ENCODE results near the gene VCX3A.

The VCX3A gene

GRCh38 chrX:6545712-6546111, 10.8 kb upstream of the VCX3A start:
- Histone ChIP-seq H3K23ac (ENCODE audit: low read length) (no peak overlapping the region), H3K18ac (ENCODE audit: low read length) (no peak overlapping the region), H4K8ac (ENCODE audit: low read depth, low read length) (no peak overlapping the region), H3K27me3 (ENCODE audit: insufficient read depth, low read length, poor library complexity) (no peaks in the 10 kb centered on the region), H3K4ac (ENCODE audit: low read depth, low read length) (no peak overlapping the region), H3K79me1 (ENCODE audit: low read length) (no peaks in the 10 kb centered on the region), H3K79me2 (ENCODE audit: control insufficient read depth, insufficient read depth, low read length) (no peaks in the 10 kb centered on the region), H2AK5ac (ENCODE audit: low read length) (no peak overlapping the region), H2BK15ac (replicated peaks; ENCODE audit: low read depth) (no peak overlapping the region), H3K27ac (ENCODE audit: low read depth, low read length) (no peak overlapping the region), H3K36me3 (ENCODE audit: control insufficient read depth, insufficient read depth, low read length) (no peaks in the 10 kb centered on the region), H2BK5ac (ENCODE audit: low read length) (no peak overlapping the region), H3K56ac (ENCODE audit: low read length) (no peak overlapping the region), H4K5ac (ENCODE audit: low read length) (no peak overlapping the region), H3K4me1 (ENCODE audit: control insufficient read depth, low read depth, low read length) (no peaks in the 10 kb centered on the region), H3K9ac (ENCODE audit: low read length) (no peak overlapping the region), H3K4me3 (ENCODE audit: low read length) (no peak overlapping the region), H2BK120ac (ENCODE audit: low read depth, low read length) (no peak overlapping the region), H3K4me2 (ENCODE audit: low read length) (no peak overlapping the region)
- no CpG with 5 or more reads among the region's 5 CpGs for WGBS (ENCODE audit: extremely low coverage, insufficient coverage, low lambda C conversion rate)
- no peak for DNase-seq

- Histone ChIP-seq H3K18ac (ENCODE audit: low read length) (no peak overlapping the region), H3K9ac (ENCODE audit: low read length) (no peak overlapping the region), H3K23ac (ENCODE audit: low read length) (no peak overlapping the region), H3K56ac (ENCODE audit: low read length) (no peak overlapping the region), H4K5ac (ENCODE audit: low read length) (no peak overlapping the region), H2AK5ac (ENCODE audit: low read length) (no peak overlapping the region), H3K27me3 (ENCODE audit: insufficient read depth, low read length, poor library complexity) (no peaks in the 10 kb centered on the region), H3K4ac (ENCODE audit: low read depth, low read length) (no peak overlapping the region), H3K4me2 (ENCODE audit: low read length) (no peak overlapping the region), H2BK15ac (replicated peaks; ENCODE audit: low read depth) (no peak overlapping the region), H3K79me2 (ENCODE audit: control insufficient read depth, insufficient read depth, low read length) (no peaks in the 10 kb centered on the region), H3K4me1 (ENCODE audit: control insufficient read depth, low read depth, low read length) (no peaks in the 10 kb centered on the region), H3K27ac (ENCODE audit: low read depth, low read length) (no peak overlapping the region), H4K8ac (ENCODE audit: low read depth, low read length) (no peak overlapping the region), H2BK5ac (ENCODE audit: low read length) (no peak overlapping the region), H2BK120ac (ENCODE audit: low read depth, low read length) (no peak overlapping the region), H3K79me1 (ENCODE audit: low read length) (no peaks in the 10 kb centered on the region), H3K4me3 (ENCODE audit: low read length) (no peak overlapping the region), H3K36me3 (ENCODE audit: control insufficient read depth, insufficient read depth, low read length) (no peaks in the 10 kb centered on the region)
- WGBS (ENCODE audit: extremely low coverage, insufficient coverage, low lambda C conversion rate): no CpG with 5 or more reads among the region's 3 CpGs
- no peak for DNase-seq
Observed at GRCh38 chrX:6526564-6527136, 8.3 kb downstream of the VCX3A start.

- no peak overlapping the region for H3K27ac ChIP-seq (ENCODE audit: low read depth, low read length)
- H2BK5ac ChIP-seq (ENCODE audit: low read length): no peak overlapping the region
- no peak overlapping the region for H2BK120ac ChIP-seq (ENCODE audit: low read depth, low read length)
- H3K18ac ChIP-seq (ENCODE audit: low read length): no peak overlapping the region
- no peak overlapping the region for H3K4ac ChIP-seq (ENCODE audit: low read depth, low read length)
- H3K79me2 ChIP-seq (ENCODE audit: control insufficient read depth, insufficient read depth, low read length): no peaks in the 10 kb centered on the region
- no peak overlapping the region for H3K56ac ChIP-seq (ENCODE audit: low read length)
- H3K79me1 ChIP-seq (ENCODE audit: low read length): no peaks in the 10 kb centered on the region
- H2BK15ac ChIP-seq (replicated peaks; ENCODE audit: low read depth): no peak overlapping the region
- no peak overlapping the region for H3K4me2 ChIP-seq (ENCODE audit: low read length)
- no peaks in the 10 kb centered on the region for H3K36me3 ChIP-seq (ENCODE audit: control insufficient read depth, insufficient read depth, low read length)
- no CpG with 5 or more reads among the region's 6 CpGs for WGBS (ENCODE audit: extremely low coverage, insufficient coverage, low lambda C conversion rate)
- DNase-seq: no peak
- no peaks in the 10 kb centered on the region for H3K4me1 ChIP-seq (ENCODE audit: control insufficient read depth, low read depth, low read length)
- H3K4me3 ChIP-seq (ENCODE audit: low read length): no peak overlapping the region
- H2AK5ac ChIP-seq (ENCODE audit: low read length): no peak overlapping the region
- no peak overlapping the region for H3K9ac ChIP-seq (ENCODE audit: low read length)
- no peaks in the 10 kb centered on the region for H3K27me3 ChIP-seq (ENCODE audit: insufficient read depth, low read length, poor library complexity)
- no peak overlapping the region for H4K8ac ChIP-seq (ENCODE audit: low read depth, low read length)
- no peak overlapping the region for H4K5ac ChIP-seq (ENCODE audit: low read length)
- H3K23ac ChIP-seq (ENCODE audit: low read length): no peak overlapping the region
Observed at GRCh38 chrX:6517376-6517775, 17.5 kb downstream of the VCX3A start.

- no peak overlapping the region for H3K4me3 ChIP-seq (ENCODE audit: low read length)
- no peak overlapping the region for H3K4me2 ChIP-seq (ENCODE audit: low read length)
- H2BK120ac ChIP-seq (ENCODE audit: low read depth, low read length): no peak overlapping the region
- H4K5ac ChIP-seq (ENCODE audit: low read length): no peak overlapping the region
- H3K27ac ChIP-seq (ENCODE audit: low read depth, low read length): no peak overlapping the region
- no peaks in the 10 kb centered on the region for H3K36me3 ChIP-seq (ENCODE audit: control insufficient read depth, insufficient read depth, low read length)
- no peak overlapping the region for H2AK5ac ChIP-seq (ENCODE audit: low read length)
- no peak overlapping the region for H2BK5ac ChIP-seq (ENCODE audit: low read length)
- no peak overlapping the region for H2BK15ac ChIP-seq (replicated peaks; ENCODE audit: low read depth)
- no peaks in the 10 kb centered on the region for H3K27me3 ChIP-seq (ENCODE audit: insufficient read depth, low read length, poor library complexity)
- no peak overlapping the region for H3K56ac ChIP-seq (ENCODE audit: low read length)
- no peak for DNase-seq
- no peak overlapping the region for H3K23ac ChIP-seq (ENCODE audit: low read length)
- H3K4me1 ChIP-seq (ENCODE audit: control insufficient read depth, low read depth, low read length): no peaks in the 10 kb centered on the region
- no peaks in the 10 kb centered on the region for H3K79me2 ChIP-seq (ENCODE audit: control insufficient read depth, insufficient read depth, low read length)
- H3K18ac ChIP-seq (ENCODE audit: low read length): no peak overlapping the region
- no peak overlapping the region for H3K4ac ChIP-seq (ENCODE audit: low read depth, low read length)
- no CpG with 5 or more reads among the region's 4 CpGs for WGBS (ENCODE audit: extremely low coverage, insufficient coverage, low lambda C conversion rate)
- H3K79me1 ChIP-seq (ENCODE audit: low read length): no peaks in the 10 kb centered on the region
- H4K8ac ChIP-seq (ENCODE audit: low read depth, low read length): no peak overlapping the region
- no peak overlapping the region for H3K9ac ChIP-seq (ENCODE audit: low read length)
Observed at GRCh38 chrX:6506444-6506843, 28.5 kb downstream of the VCX3A start.

- no peak overlapping the region for H2BK15ac ChIP-seq (replicated peaks; ENCODE audit: low read depth)
- no CpG with 5 or more reads among the region's 2 CpGs for WGBS (ENCODE audit: extremely low coverage, insufficient coverage, low lambda C conversion rate)
Observed at GRCh38 chrX:6505960-6506359, 29.0 kb downstream of the VCX3A start.

GRCh38 chrX:6500719-6501118, 34.2 kb downstream of the VCX3A start:
- H3K4me2 ChIP-seq (ENCODE audit: low read length): no peak overlapping the region
- no peak overlapping the region for H3K18ac ChIP-seq (ENCODE audit: low read length)
- no peak overlapping the region for H3K9ac ChIP-seq (ENCODE audit: low read length)
- H3K4ac ChIP-seq (ENCODE audit: low read depth, low read length): no peak overlapping the region
- H4K5ac ChIP-seq (ENCODE audit: low read length): no peak overlapping the region
- H3K79me2 ChIP-seq (ENCODE audit: control insufficient read depth, insufficient read depth, low read length): no peaks in the 10 kb centered on the region
- H3K27me3 ChIP-seq (ENCODE audit: insufficient read depth, low read length, poor library complexity): no peaks in the 10 kb centered on the region
- H3K27ac ChIP-seq (ENCODE audit: low read depth, low read length): no peak overlapping the region
- no CpG with 5 or more reads among the region's 1 CpG for WGBS (ENCODE audit: extremely low coverage, insufficient coverage, low lambda C conversion rate)
- no peak overlapping the region for H2BK15ac ChIP-seq (replicated peaks; ENCODE audit: low read depth)
- H3K36me3 ChIP-seq (ENCODE audit: control insufficient read depth, insufficient read depth, low read length): no peaks in the 10 kb centered on the region
- H3K23ac ChIP-seq (ENCODE audit: low read length): no peak overlapping the region
- no peak overlapping the region for H2AK5ac ChIP-seq (ENCODE audit: low read length)
- H4K8ac ChIP-seq (ENCODE audit: low read depth, low read length): no peak overlapping the region
- no peak overlapping the region for H3K4me3 ChIP-seq (ENCODE audit: low read length)
- no peak overlapping the region for H3K56ac ChIP-seq (ENCODE audit: low read length)
- no peak overlapping the region for H2BK120ac ChIP-seq (ENCODE audit: low read depth, low read length)
- no peaks in the 10 kb centered on the region for H3K79me1 ChIP-seq (ENCODE audit: low read length)
- no peak for DNase-seq
- no peak overlapping the region for H2BK5ac ChIP-seq (ENCODE audit: low read length)
- H3K4me1 ChIP-seq (ENCODE audit: control insufficient read depth, low read depth, low read length): no peaks in the 10 kb centered on the region

More at GRCh38 chrX:6505960-6506359, 29.0 kb downstream of the VCX3A start:
- no peak overlapping the region for H3K18ac ChIP-seq (ENCODE audit: low read length)
- no peaks in the 10 kb centered on the region for H3K36me3 ChIP-seq (ENCODE audit: control insufficient read depth, insufficient read depth, low read length)
- no peak overlapping the region for H3K4me2 ChIP-seq (ENCODE audit: low read length)
- no peak overlapping the region for H3K4me3 ChIP-seq (ENCODE audit: low read length)
- no peaks in the 10 kb centered on the region for H3K4me1 ChIP-seq (ENCODE audit: control insufficient read depth, low read depth, low read length)
- H3K79me2 ChIP-seq (ENCODE audit: control insufficient read depth, insufficient read depth, low read length): no peaks in the 10 kb centered on the region
- no peaks in the 10 kb centered on the region for H3K79me1 ChIP-seq (ENCODE audit: low read length)
- no peak overlapping the region for H3K4ac ChIP-seq (ENCODE audit: low read depth, low read length)
- H3K23ac ChIP-seq (ENCODE audit: low read length): no peak overlapping the region
- H2BK120ac ChIP-seq (ENCODE audit: low read depth, low read length): no peak overlapping the region
- no peak overlapping the region for H2BK5ac ChIP-seq (ENCODE audit: low read length)
- peak; percentile 5 for DNase-seq
- no peak overlapping the region for H4K5ac ChIP-seq (ENCODE audit: low read length)
- H3K56ac ChIP-seq (ENCODE audit: low read length): no peak overlapping the region
- H3K27ac ChIP-seq (ENCODE audit: low read depth, low read length): no peak overlapping the region
- no peak overlapping the region for H4K8ac ChIP-seq (ENCODE audit: low read depth, low read length)
- no peak overlapping the region for H2AK5ac ChIP-seq (ENCODE audit: low read length)
- H3K9ac ChIP-seq (ENCODE audit: low read length): no peak overlapping the region
- no peaks in the 10 kb centered on the region for H3K27me3 ChIP-seq (ENCODE audit: insufficient read depth, low read length, poor library complexity)
